DND-41 (cell line): ENCODE results near the gene MFSD6.

ENCODE experiments used
- ATAC-seq: fragments of 200-7000 bp; cut with Tn5 transposase; 3 replicates; pipeline ENCODE4 v1.9.1; 2021; ENCODE audit warnings: low read depth; ENCODE audit not compliant: insufficient read depth
- DNase-seq: peaks from one replicate; pipeline ENCODE4 v3.0.0-alpha.2; 2020
- H2AFZ ChIP-seq: 2 replicates; pipeline ENCODE4 v1.6.0; 2012; ENCODE audit warnings: low read depth, low read length
- H3K27ac ChIP-seq: 2 replicates; pipeline ENCODE4 v1.5.1; 2012; ENCODE audit warnings: low read length, inconsistent platforms
- H3K27me3 ChIP-seq: fragments of 200-600 bp; sonication (generic); 2 replicates; pipeline ENCODE4 v1.6.0; 2012; ENCODE audit warnings: low read length, mild to moderate bottlenecking, inconsistent platforms; ENCODE audit not compliant: insufficient read depth, poor library complexity
- H3K36me3 ChIP-seq: 2 replicates; pipeline ENCODE4 v1.5.1; 2012; ENCODE audit warnings: low read length, inconsistent platforms; ENCODE audit not compliant: insufficient read depth
- H3K4me1 ChIP-seq: 2 replicates; pipeline ENCODE4 v1.5.1; 2012; ENCODE audit warnings: mild to moderate bottlenecking, low read length; ENCODE audit not compliant: insufficient read depth
- H3K4me2 ChIP-seq: 2 replicates; pipeline ENCODE4 v1.6.0; 2012; ENCODE audit warnings: mild to moderate bottlenecking, moderate library complexity, low read length, inconsistent platforms; ENCODE audit not compliant: insufficient read depth
- H3K4me3 ChIP-seq, 2 experiments: fragments of 200-600 bp in 1 of 2; shearing (Covaris generic) in 1 of 2; 2 replicates each; pipeline ENCODE4 v1.5.1; 2012 to 2016; ENCODE audit warnings: inconsistent platforms in 2 of 2, low read length in 2 of 2, mild to moderate bottlenecking in 2 of 2, low read depth in 1 of 2, moderate library complexity in 1 of 2
- H3K79me2 ChIP-seq: 2 replicates; pipeline ENCODE4 v1.6.0; 2012; ENCODE audit warnings: low read length, inconsistent platforms; ENCODE audit not compliant: insufficient read depth
- H3K9ac ChIP-seq: 2 replicates; pipeline ENCODE4 v1.6.0; 2012; ENCODE audit warnings: low read depth, mild to moderate bottlenecking, inconsistent platforms, low read length, moderate library complexity
- H3K9me3 ChIP-seq: 2 replicates; pipeline ENCODE4 v1.5.1; 2012; ENCODE audit warnings: low read length, moderate library complexity, mild to moderate bottlenecking, inconsistent platforms; ENCODE audit not compliant: insufficient read depth, severe bottlenecking
- H4K20me1 ChIP-seq: 2 replicates; pipeline ENCODE4 v1.6.0; 2012; ENCODE audit warnings: low read length; ENCODE audit not compliant: insufficient read depth
- EZH2 ChIP-seq: IDR thresholded peaks from 3 replicates; pipeline ENCODE4 v1.6.1; 2012; ENCODE audit warnings: borderline replicate concordance, low read depth, mild to moderate bottlenecking, moderate library complexity, low read length, inconsistent platforms; ENCODE audit not compliant: severe bottlenecking
- TF ChIP-seq, protein P1 (sequence below): IDR thresholded peaks from 2 replicates; pipeline ENCODE4 v1.5.1; 2012; ENCODE audit warnings: borderline replicate concordance, low read length, moderate library complexity, mild to moderate bottlenecking; ENCODE audit not compliant: poor library complexity, severe bottlenecking; ENCODE audit errors: extremely low read depth

MFSD6 gene

DNA sequence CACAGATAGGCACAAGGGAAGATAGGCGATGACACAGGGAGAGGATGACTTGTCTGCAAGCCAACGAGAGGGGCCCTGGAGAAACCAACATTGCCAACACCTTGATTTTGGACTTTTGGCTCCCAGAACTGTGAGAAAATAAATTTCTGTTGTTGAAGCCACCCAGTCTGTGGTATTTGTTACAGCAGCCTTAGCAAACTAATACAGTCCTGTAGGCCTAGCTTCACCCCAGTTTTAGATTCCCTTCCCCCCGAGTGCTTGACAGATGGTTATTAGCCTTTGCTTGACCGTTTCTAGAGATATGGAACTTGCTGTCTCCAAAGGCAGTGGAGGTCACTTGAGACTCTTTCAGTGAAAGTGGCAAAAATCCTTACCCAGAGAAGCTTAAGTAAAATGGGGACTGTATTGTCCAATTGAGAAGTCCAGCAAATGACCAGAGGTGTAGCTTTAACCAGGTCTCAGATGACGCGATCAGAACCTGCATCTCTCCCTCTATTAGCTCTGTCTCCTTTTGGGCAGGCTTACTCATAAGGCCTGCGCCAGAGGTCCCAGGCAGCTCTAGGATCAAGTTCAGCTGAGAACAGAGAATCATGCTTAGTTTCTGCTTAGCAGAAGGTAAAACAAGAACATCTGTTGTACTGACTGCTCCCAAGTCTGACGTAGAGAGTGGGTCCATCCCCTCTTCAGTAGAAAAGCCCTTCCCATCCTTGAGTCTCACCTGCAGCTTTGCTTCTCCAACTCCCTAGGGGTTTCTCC lies 50.4 kb downstream of the MFSD6 start:
- H3K36me3 ChIP-seq: peaks cover 23% of the 10 kb centered on the region
- H3K27ac ChIP-seq: no peak overlapping the region
- no peaks in the 10 kb centered on the region for H3K4me1 ChIP-seq
- H3K9me3 ChIP-seq: no peaks in the 10 kb centered on the region
- H2AFZ ChIP-seq: no peak overlapping the region
- TF ChIP-seq, protein P1, sequence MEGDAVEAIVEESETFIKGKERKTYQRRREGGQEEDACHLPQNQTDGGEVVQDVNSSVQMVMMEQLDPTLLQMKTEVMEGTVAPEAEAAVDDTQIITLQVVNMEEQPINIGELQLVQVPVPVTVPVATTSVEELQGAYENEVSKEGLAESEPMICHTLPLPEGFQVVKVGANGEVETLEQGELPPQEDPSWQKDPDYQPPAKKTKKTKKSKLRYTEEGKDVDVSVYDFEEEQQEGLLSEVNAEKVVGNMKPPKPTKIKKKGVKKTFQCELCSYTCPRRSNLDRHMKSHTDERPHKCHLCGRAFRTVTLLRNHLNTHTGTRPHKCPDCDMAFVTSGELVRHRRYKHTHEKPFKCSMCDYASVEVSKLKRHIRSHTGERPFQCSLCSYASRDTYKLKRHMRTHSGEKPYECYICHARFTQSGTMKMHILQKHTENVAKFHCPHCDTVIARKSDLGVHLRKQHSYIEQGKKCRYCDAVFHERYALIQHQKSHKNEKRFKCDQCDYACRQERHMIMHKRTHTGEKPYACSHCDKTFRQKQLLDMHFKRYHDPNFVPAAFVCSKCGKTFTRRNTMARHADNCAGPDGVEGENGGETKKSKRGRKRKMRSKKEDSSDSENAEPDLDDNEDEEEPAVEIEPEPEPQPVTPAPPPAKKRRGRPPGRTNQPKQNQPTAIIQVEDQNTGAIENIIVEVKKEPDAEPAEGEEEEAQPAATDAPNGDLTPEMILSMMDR: no peak
- no peak for TF ChIP-seq EZH2
- peaks cover 23% of the 10 kb centered on the region for H3K79me2 ChIP-seq
- no peak overlapping the region for H3K4me2 ChIP-seq
- no peak overlapping the region for H3K9ac ChIP-seq
- ATAC-seq: no peak
- no peak overlapping the region for H3K4me3 ChIP-seq
- no peaks in the 10 kb centered on the region for H3K27me3 ChIP-seq
- DNase-seq: no peak
- H4K20me1 ChIP-seq: 0 out of 2 replicates have a peak, but pooled peaks cover 3% of the 10 kb centered on the region

DNA sequence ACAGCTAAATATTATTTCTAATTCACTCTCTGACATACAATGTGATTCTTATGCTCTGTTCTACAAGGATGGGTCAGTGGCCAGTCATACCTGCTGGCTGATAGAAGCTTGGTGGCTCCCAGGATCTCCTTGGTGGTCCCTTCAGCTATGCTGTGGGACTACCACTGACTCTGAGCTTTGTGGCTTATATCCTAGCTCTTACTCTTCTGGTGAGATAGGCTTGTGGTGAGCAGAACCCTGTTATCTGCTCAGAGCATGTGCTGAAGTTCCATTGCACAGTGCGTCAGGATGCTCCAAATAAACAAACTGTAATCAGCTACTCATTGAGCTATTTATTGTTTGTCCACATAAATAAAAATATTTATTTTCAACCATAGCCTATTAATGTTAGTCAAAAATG lies 51.7 kb downstream of the MFSD6 start:
- Histone ChIP-seq H3K4me2 (no peak overlapping the region), H3K27ac (no peak overlapping the region), H3K4me1 (no peaks in the 10 kb centered on the region), H3K9ac (no peak overlapping the region), H3K36me3 (peaks cover 23% of the 10 kb centered on the region), H3K79me2 (peaks cover 19% of the 10 kb centered on the region; the same call in 1 of the 2 replicates), H3K27me3 (no peaks in the 10 kb centered on the region), H2AFZ (no peak overlapping the region), H3K4me3 (no peak overlapping the region), H3K9me3 (no peaks in the 10 kb centered on the region), H4K20me1 (0 out of 2 replicates have a peak, but pooled peaks cover 3% of the 10 kb centered on the region)
- ATAC-seq (no peak), DNase-seq (no peak)
- no peak for TF ChIP-seq EZH2
- TF ChIP-seq, protein P1: no peak

DNA sequence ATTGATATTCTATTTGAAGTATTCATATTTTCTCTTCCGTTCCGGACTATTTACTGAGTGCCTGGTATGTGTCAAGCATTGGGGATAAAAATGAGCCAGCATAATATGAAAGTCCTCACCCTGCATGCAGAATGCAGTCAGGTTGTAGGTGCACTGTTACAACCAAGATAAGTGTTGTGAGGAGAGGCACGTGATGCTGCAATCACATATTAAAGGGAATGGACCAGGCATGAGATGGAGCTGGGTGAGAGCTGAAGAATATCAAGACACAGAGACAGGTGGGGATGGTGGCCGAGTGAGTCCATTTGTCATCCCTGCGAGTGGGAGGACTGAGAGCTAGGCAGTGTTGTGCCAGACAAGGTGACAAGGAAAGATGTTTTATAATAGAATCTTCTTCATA lies 52.3 kb downstream of the MFSD6 start:
- Histone ChIP-seq H3K79me2 (peaks cover 16% of the 10 kb centered on the region; the same call in 1 of the 2 replicates), H3K4me2 (no peak overlapping the region), H3K27me3 (no peaks in the 10 kb centered on the region), H4K20me1 (0 out of 2 replicates have a peak, but pooled peaks cover 3% of the 10 kb centered on the region), H3K4me1 (no peaks in the 10 kb centered on the region), H3K4me3 (no peak overlapping the region), H2AFZ (no peak overlapping the region), H3K27ac (no peak overlapping the region), H3K36me3 (peaks cover 23% of the 10 kb centered on the region), H3K9me3 (no peaks in the 10 kb centered on the region), H3K9ac (no peak overlapping the region)
- ATAC-seq: no peak
- DNase-seq: no peak
- TF ChIP-seq, protein P1: no peak
- TF ChIP-seq EZH2: no peak
